HepG2 (cell line): Measurements from ENCODE around the gene LYZ. TPM values are rescaled to one million over a fixed set of nuclear protein-coding genes. Genes with fewer than 3 reads are reported as not detected.

Source experiments
- ADNP ChIP-seq: sonication (generic); formaldehyde crosslinking; IDR thresholded peaks from 2 replicates; pipeline ENCODE4 v1.4.0; 2020; ENCODE audit warnings: missing genetic modification reagents
- ARID5B ChIP-seq: IDR thresholded peaks from 2 replicates; pipeline ENCODE4 v1.4.0; 2020; ENCODE audit warnings: mild to moderate bottlenecking, missing genetic modification reagents
- BATF2 ChIP-seq: sonication (generic); formaldehyde crosslinking; IDR thresholded peaks from 2 replicates; pipeline ENCODE4 v1.8.0; 2022; ENCODE audit warnings: mild to moderate bottlenecking, missing genetic modification reagents, moderate library complexity
- ETV5 ChIP-seq: IDR thresholded peaks from 2 replicates; pipeline ENCODE4 v1.6.1; 2018; ENCODE audit warnings: missing biosample characterization, missing genetic modification reagents, inconsistent platforms, borderline replicate concordance
- FOXA3 ChIP-seq: IDR thresholded peaks from 2 replicates; pipeline ENCODE4 v1.6.1; 2016; ENCODE audit warnings: missing genetic modification reagents, missing compliant biosample characterization
- FOXO1 ChIP-seq: sonication (generic); formaldehyde crosslinking; IDR thresholded peaks from 2 replicates; pipeline ENCODE4 v1.4.0; 2020; ENCODE audit warnings: missing genetic modification reagents
- GATAD2A ChIP-seq: IDR thresholded peaks from 2 replicates; pipeline ENCODE4 v1.6.1; 2016
- ISL2 ChIP-seq: sonication (generic); formaldehyde crosslinking; IDR thresholded peaks from 2 replicates; pipeline ENCODE4 v1.5.0; 2020; ENCODE audit warnings: missing genetic modification reagents
- KDM1A ChIP-seq: IDR thresholded peaks from 2 replicates; pipeline ENCODE4 v1.6.1; 2016; ENCODE audit warnings: missing compliant biosample characterization
- MLXIP ChIP-seq: sonication (generic); formaldehyde crosslinking; IDR thresholded peaks from 2 replicates; pipeline ENCODE4 v1.9.0; 2021; ENCODE audit warnings: missing genetic modification reagents, borderline replicate concordance
- NFKB2 ChIP-seq: sonication (generic); formaldehyde crosslinking; IDR thresholded peaks from 2 replicates; pipeline ENCODE4 v1.4.0; 2020; ENCODE audit warnings: missing genetic modification reagents, borderline replicate concordance
- PPARG ChIP-seq: conservative IDR thresholded peaks from 2 replicates; pipeline ENCODE4 v1.6.1; 2016; ENCODE audit warnings: missing biosample characterization, missing genetic modification reagents
- REPIN1 ChIP-seq: sonication (generic); formaldehyde crosslinking; IDR thresholded peaks from 2 replicates; pipeline ENCODE4 v1.8.0; 2022; ENCODE audit warnings: missing genetic modification reagents, low read depth, mild to moderate bottlenecking, borderline replicate concordance
- SOX6 ChIP-seq, 2 experiments: fragments of 450-650 bp in 1 of 2; sonication (generic) in 1 of 2; formaldehyde crosslinking in 1 of 2; IDR thresholded peaks; 2 replicates each; pipeline versions ENCODE4 v1.4.0 to v1.6.1; 2017 to 2020; ENCODE audit warnings: antibody characterized with exemption in 1 of 2, mild to moderate bottlenecking in 1 of 2, missing genetic modification reagents in 1 of 2
- SPEN ChIP-seq: sonication (generic); formaldehyde crosslinking; IDR thresholded peaks from 2 replicates; pipeline ENCODE4 v1.5.1; 2020; ENCODE audit warnings: low read depth, mild to moderate bottlenecking, missing genetic modification reagents
- TFDP1 ChIP-seq: IDR thresholded peaks from 2 replicates; pipeline ENCODE4 v1.6.1; 2016; ENCODE audit warnings: missing compliant biosample characterization, missing genetic modification reagents, borderline replicate concordance
- ZBTB7B ChIP-seq: sonication (generic); formaldehyde crosslinking; IDR thresholded peaks from 2 replicates; pipeline ENCODE4 v1.4.0; 2020; ENCODE audit warnings: missing genetic modification reagents
- ZFP41 ChIP-seq: sonication (generic); formaldehyde crosslinking; IDR thresholded peaks from 2 replicates; pipeline ENCODE4 v1.4.0; 2020; ENCODE audit warnings: mild to moderate bottlenecking, missing genetic modification reagents, borderline replicate concordance
- ZNF121 ChIP-seq: sonication (generic); formaldehyde crosslinking; IDR thresholded peaks from 2 replicates; pipeline ENCODE4 v1.5.0; 2020; ENCODE audit warnings: mild to moderate bottlenecking, missing genetic modification reagents
- ZNF205 ChIP-seq: IDR thresholded peaks from 2 replicates; pipeline ENCODE4 v1.6.1; 2018; ENCODE audit warnings: missing biosample characterization, missing genetic modification reagents
- ZNF678 ChIP-seq: sonication (generic); formaldehyde crosslinking; IDR thresholded peaks from 2 replicates; pipeline ENCODE4 v1.4.0; 2020; ENCODE audit warnings: mild to moderate bottlenecking, missing genetic modification reagents
- ZSCAN31 ChIP-seq: sonication (generic); formaldehyde crosslinking; IDR thresholded peaks from 2 replicates; pipeline ENCODE4 v1.5.0; 2020; ENCODE audit warnings: low read depth, mild to moderate bottlenecking, missing genetic modification reagents
- polyA plus RNA-seq, 8 experiments: library from polyadenylated mRNA; depleted of rRNA in 3 of 8; stranded (reverse) in 7 of 8; unstranded in 1 of 8; fragments of >200 nt; fragmentation: Illumina TruSeq in 4 of 8; extraction: Trizol in 4 of 8; gene quantifications; 2 replicates each; pipeline versions ENCODE4 v1.2.1 to v1.2.3, GENCODE V29; 2011 to 2016; ENCODE audit warnings: low read depth in 4 of 8, missing spikeins in 1 of 8, mixed read lengths in 1 of 8; ENCODE audit not compliant: insufficient read depth in 1 of 8
- total RNA-seq, 5 experiments: library from RNA; depleted of rRNA; stranded (reverse); fragments of >200 nt; fragmentation: Illumina TruSeq; extraction: Trizol; gene quantifications; 2 replicates each; pipeline ENCODE4 v1.2.3, GENCODE V29; 2016; ENCODE audit warnings: low read depth in 1 of 5

LYZ gene
- total and polyA plus RNA-seq, 2 of the 13 experiments (the other 11 are each of a cell fraction or from before 2014, with no cell fraction given): 1,788 to 2,054 TPM

GRCh38 chr12:69338120-69338859 lies 9.9 kb upstream of the LYZ start (continued):
- TF ChIP-seq ZNF205 (CRISPR knock-in tag): 0 out of 2 replicates have a peak, but pooled peaks have one; percentile 27
- peak; percentile 36; the same call in 1 of the 2 replicates for TF ChIP-seq FOXA3 (CRISPR knock-in tag)
- TF ChIP-seq PPARG (CRISPR knock-in tag): peak; percentile 33; the same call in 1 of the 2 replicates
- no peak for TF ChIP-seq MLXIP
- peak; percentile 44; the same call in 1 of the 2 replicates for TF ChIP-seq ETV5 (CRISPR knock-in tag)
- peak; percentile 26; the same call in 1 of the 2 replicates for TF ChIP-seq TFDP1 (CRISPR knock-in tag)
- TF ChIP-seq ZBTB7B (CRISPR knock-in tag): peak; percentile 30; the same call in 1 of the 2 replicates
- TF ChIP-seq ZSCAN31 (CRISPR knock-in tag): no peak
- TF ChIP-seq ISL2 (CRISPR knock-in tag): peak; percentile 73; the same call in 1 of the 2 replicates
- TF ChIP-seq ARID5B (CRISPR knock-in tag): peak; percentile 66
- peak; percentile 97 for TF ChIP-seq ZNF121 (CRISPR knock-in tag)
- no peak for TF ChIP-seq SPEN (CRISPR knock-in tag)
- TF ChIP-seq FOXO1: peak; percentile 19; the same call in 1 of the 2 replicates
- TF ChIP-seq REPIN1: no peak
- TF ChIP-seq KDM1A (CRISPR knock-in tag): no peak
- no peak for TF ChIP-seq BATF2 (CRISPR knock-in tag)
- TF ChIP-seq NFKB2 (CRISPR knock-in tag): no peak
- no peak for TF ChIP-seq ZNF678 (CRISPR knock-in tag)
- 0 out of 2 replicates have a peak, but pooled peaks have one; percentile 53 for TF ChIP-seq ADNP
- no peak for TF ChIP-seq SOX6 (IDR thresholded peaks at IDR 0.05)
- peak; percentile 77; the same call in 1 of the 2 replicates for TF ChIP-seq SOX6 (CRISPR knock-in tag; IDR thresholded peaks at IDR 0.05)
- peak; percentile 78 for TF ChIP-seq GATAD2A (CRISPR knock-in tag)
- TF ChIP-seq ZFP41 (CRISPR knock-in tag): no peak
